ENCODE results near the gene SYT6. TPM values are rescaled to one million over a fixed set of nuclear protein-coding genes. Genes with fewer than 3 reads are reported as not detected.

SYT6 gene
- total and polyA plus RNA-seq, 7 donors: 0.32 to 1.9 (median 0.46) TPM; not detected in 3

DNA sequence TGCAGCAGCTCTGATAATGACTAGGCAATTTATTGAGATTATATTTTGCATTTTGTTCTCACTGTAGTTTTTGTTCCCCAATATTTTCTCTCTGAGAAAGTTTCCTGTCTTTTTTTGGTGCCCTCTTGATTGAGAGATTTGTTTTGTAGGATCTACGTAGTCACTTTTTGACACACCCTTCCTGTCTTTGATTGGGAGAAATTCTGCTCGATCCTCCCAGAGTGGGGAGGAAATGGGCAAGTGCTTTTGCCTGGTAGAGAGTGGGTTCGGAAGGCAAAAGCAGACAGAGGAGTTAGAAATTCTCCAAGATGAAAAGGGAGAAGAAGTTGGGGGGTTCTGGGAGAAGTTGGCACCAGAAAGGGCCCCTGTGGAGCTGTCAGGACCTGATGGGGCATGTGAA lies 42.1 kb upstream of the SYT6 start:
- Histone ChIP-seq H3K36me3 (no peaks in the 10 kb centered on the region), H3K27ac (no peak overlapping the region), H3K4me1 (no peaks in the 10 kb centered on the region), H3K9me3 (peaks cover 0 to 1% (median 0%) of the 10 kb centered on the region in 4 donors), H3K27me3 (peaks cover 0 to 12% (median 0%) of the 10 kb centered on the region in 3 donors), H3K4me3 (no peak overlapping the region)
- intact Hi-C loops (cut with DNase I): no loop called here
- DNase-seq: no peak
- TF ChIP-seq POLR2A (IDR thresholded peaks at IDR 0.05) (no peak), POLR2AphosphoS5 (IDR thresholded peaks at IDR 0.05) (no peak), EP300 (IDR thresholded peaks at IDR 0.05) (no peak)
- TF ChIP-seq, protein P1, sequence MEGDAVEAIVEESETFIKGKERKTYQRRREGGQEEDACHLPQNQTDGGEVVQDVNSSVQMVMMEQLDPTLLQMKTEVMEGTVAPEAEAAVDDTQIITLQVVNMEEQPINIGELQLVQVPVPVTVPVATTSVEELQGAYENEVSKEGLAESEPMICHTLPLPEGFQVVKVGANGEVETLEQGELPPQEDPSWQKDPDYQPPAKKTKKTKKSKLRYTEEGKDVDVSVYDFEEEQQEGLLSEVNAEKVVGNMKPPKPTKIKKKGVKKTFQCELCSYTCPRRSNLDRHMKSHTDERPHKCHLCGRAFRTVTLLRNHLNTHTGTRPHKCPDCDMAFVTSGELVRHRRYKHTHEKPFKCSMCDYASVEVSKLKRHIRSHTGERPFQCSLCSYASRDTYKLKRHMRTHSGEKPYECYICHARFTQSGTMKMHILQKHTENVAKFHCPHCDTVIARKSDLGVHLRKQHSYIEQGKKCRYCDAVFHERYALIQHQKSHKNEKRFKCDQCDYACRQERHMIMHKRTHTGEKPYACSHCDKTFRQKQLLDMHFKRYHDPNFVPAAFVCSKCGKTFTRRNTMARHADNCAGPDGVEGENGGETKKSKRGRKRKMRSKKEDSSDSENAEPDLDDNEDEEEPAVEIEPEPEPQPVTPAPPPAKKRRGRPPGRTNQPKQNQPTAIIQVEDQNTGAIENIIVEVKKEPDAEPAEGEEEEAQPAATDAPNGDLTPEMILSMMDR (IDR thresholded peaks at IDR 0.05): no peak
- 43 to 67% methylated on average over 3 of the region's 3 CpGs for WGBS, 2 donors

DNA sequence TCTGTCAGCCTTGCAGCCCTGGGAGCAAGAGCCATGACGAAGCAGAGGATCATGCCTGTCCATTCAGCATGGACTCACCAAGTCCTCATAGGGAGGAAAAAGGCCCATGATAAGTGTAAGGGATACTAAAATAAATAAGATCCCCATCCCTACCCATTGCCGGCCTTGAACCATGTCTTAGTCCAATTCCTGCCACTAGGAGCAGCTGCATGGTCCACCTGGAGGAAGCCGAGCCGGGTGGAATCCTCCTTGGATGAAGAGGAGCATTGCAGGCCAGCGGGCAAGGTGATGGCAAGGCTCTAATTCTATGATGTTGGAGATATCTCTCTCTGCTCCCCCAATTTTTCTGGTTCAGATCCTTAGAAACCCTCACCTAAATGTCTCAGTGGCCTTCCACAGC lies 38.7 kb upstream of the SYT6 start:
- Histone ChIP-seq H3K9me3 (peaks cover 0 to 1% (median 0%) of the 10 kb centered on the region in 4 donors), H3K27me3 (peaks cover 0 to 16% (median 0%) of the 10 kb centered on the region in 3 donors), H3K36me3 (no peaks in the 10 kb centered on the region), H3K4me3 (no peak overlapping the region), H3K4me1 (no peaks in the 10 kb centered on the region), H3K27ac (no peak overlapping the region)
- DNase-seq: no peak
- WGBS, 2 donors: 68 to 82% methylated on average over 5 of the region's 5 CpGs
- TF ChIP-seq POLR2AphosphoS5 (IDR thresholded peaks at IDR 0.05) (no peak), EP300 (IDR thresholded peaks at IDR 0.05) (no peak), POLR2A (IDR thresholded peaks at IDR 0.05) (no peak)
- TF ChIP-seq, protein P1 (IDR thresholded peaks at IDR 0.05): no peak
- intact Hi-C loops (cut with DNase I): no loop called here

GRCh38 chr1:114189398-114189797 lies 35.7 kb upstream of the SYT6 start:
- Histone ChIP-seq H3K4me3 (no peak overlapping the region), H3K27ac (no peak overlapping the region), H3K36me3 (no peaks in the 10 kb centered on the region), H3K9me3 (no peaks in the 10 kb centered on the region), H3K27me3 (peaks cover 0 to 7% (median 0%) of the 10 kb centered on the region in 3 donors), H3K4me1 (no peaks in the 10 kb centered on the region)
- WGBS, 2 donors: 95 to 96% methylated on average over 3 of the region's 3 CpGs
- DNase-seq: no peak
- TF ChIP-seq EP300 (IDR thresholded peaks at IDR 0.05): no peak
- TF ChIP-seq, protein P1 (IDR thresholded peaks at IDR 0.05): no peak
- no peak for TF ChIP-seq POLR2AphosphoS5 (IDR thresholded peaks at IDR 0.05)
- no peak for TF ChIP-seq POLR2A (IDR thresholded peaks at IDR 0.05)
- intact Hi-C loops (cut with DNase I): no loop called here

DNA sequence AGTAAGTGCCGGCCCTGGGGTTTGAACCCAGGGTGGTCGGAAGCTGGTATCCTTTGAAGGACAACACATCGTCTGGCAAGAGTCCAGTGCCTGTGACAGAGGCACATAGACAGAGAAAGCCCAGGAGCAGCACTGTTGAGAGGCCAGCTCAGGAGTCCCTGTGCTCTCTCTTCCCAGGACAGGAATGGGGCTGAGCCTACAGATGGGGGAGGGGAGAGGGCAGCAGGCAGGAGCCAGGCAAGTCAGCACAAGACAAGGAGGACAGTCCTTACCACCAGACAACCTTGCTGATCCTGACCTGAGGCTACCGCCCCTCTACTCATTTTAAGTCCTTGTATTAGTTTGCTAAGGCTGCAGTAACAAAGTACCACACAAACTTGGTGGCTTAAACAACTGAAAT lies 27.7 kb upstream of the SYT6 start:
- H3K36me3 ChIP-seq: no peaks in the 10 kb centered on the region
- DNase-seq: no peak
- intact Hi-C loops (cut with DNase I): no loop called here
- no peaks in the 10 kb centered on the region for H3K9me3 ChIP-seq
- peaks cover 0 to 12% (median 0%) of the 10 kb centered on the region in 4 donors for H3K4me1 ChIP-seq
- H3K27me3 ChIP-seq: no peaks in the 10 kb centered on the region
- H3K4me3 ChIP-seq: no peak overlapping the region
- TF ChIP-seq, protein P1 (IDR thresholded peaks at IDR 0.05): no peak
- H3K27ac ChIP-seq: no peak overlapping the region
- 92% methylated on average over 4 of the region's 4 CpGs for WGBS, 2 donors

DNA sequence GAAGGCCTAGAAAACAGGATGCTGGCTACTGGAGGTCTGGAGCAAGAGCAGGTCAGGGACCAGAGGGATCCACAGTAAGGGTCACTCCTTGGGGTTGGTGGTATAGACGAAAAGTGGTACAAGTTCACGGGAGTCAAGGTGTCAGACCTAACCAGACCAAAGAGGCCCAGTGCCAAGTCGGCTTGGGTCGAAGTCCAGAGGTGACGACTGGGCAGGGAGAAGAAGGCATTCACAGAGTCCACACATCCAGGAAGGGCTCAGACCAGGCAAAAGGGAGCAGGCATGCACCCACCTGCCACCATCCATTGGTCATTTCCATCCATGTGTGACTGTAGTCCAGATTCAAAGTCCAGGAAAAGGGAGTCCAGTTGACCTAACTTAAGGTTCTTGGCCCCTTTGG lies 27.1 kb upstream of the SYT6 start:
- no peak overlapping the region for H3K4me3 ChIP-seq
- H3K36me3 ChIP-seq: no peaks in the 10 kb centered on the region
- DNase-seq: no peak
- intact Hi-C loops (cut with DNase I): no loop called here
- peaks cover 0 to 12% (median 0%) of the 10 kb centered on the region in 4 donors for H3K4me1 ChIP-seq
- 69 to 90% methylated on average over 5 of the region's 5 CpGs for WGBS, 2 donors
- H3K27ac ChIP-seq: no peak overlapping the region
- TF ChIP-seq, protein P1 (IDR thresholded peaks at IDR 0.05): no peak
- TF ChIP-seq POLR2AphosphoS5 (IDR thresholded peaks at IDR 0.05): no peak
- H3K27me3 ChIP-seq: no peaks in the 10 kb centered on the region
- H3K9me3 ChIP-seq: no peaks in the 10 kb centered on the region
